ENCODE measurements around the gene ZEB2. TPM values are rescaled to one million over a fixed set of nuclear protein-coding genes. Genes with fewer than 3 reads are reported as not detected.

Gene ZEB2
- total and polyA plus RNA-seq, 2 donors from 2014 or later, result 8.3 to 136 TPM

DNA sequence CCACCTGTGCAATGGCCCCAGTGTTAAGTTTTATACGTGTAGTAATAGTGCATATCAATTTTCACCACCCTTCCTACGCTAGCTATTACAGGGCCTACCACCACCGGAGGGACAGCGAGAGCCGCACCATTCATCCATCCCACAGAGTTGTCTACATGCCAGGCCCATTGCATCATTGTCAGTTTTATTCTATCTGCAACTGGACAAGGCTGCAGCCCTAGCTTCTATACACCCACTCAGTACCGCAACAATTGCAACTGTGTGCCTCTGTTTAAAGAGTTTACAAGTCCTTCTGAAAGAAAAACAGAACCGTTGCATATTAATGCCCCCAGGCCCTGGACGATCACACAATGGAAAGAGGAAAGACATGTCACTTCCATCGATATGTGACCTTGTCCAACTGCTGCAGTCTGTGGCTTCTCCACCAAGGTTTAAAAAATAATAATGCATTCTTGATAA is 58.6 kb downstream of the ZEB2 start:
- H3K9ac ChIP-seq (ENCODE audit: low read length in 3 of 3), result no peak overlapping the region
- no peaks in the 10 kb centered on the region for H3K27me3 ChIP-seq (ENCODE audit: control insufficient read depth, insufficient read depth, low read length)
- no peak overlapping the region for H3K4me3 ChIP-seq (ENCODE audit: low read length in 3 of 3)
- no peaks in the 10 kb centered on the region for H3K36me3 ChIP-seq (ENCODE audit: control insufficient read depth in 2 of 3, insufficient read depth in 3 of 3, low read length in 3 of 3)
- no peak for FAIRE-seq
- TF ChIP-seq CTCF (IDR thresholded peaks at IDR 0.05; ENCODE audit: borderline replicate concordance, extremely low read depth, insufficient read depth), result no peak
- no peaks in the 10 kb centered on the region for H3K9me3 ChIP-seq (ENCODE audit: control insufficient read depth in 2 of 3, insufficient read depth in 1 of 3, low read length in 3 of 3)
- peak in 4 of 5 donors; percentile 50 to 73 (median 62) for DNase-seq
- intact Hi-C loops (cut with DNase I), result no loop called here
- H3K27ac ChIP-seq (ENCODE audit: low read depth in 2 of 2, low read length in 2 of 2), result no peak overlapping the region
- peaks cover 0 to 4% (median 3%) of the 10 kb centered on the region in 3 donors for H3K4me1 ChIP-seq (ENCODE audit: control insufficient read depth in 2 of 3, insufficient read depth in 2 of 3, low read depth in 1 of 3, low read length in 3 of 3)

DNA sequence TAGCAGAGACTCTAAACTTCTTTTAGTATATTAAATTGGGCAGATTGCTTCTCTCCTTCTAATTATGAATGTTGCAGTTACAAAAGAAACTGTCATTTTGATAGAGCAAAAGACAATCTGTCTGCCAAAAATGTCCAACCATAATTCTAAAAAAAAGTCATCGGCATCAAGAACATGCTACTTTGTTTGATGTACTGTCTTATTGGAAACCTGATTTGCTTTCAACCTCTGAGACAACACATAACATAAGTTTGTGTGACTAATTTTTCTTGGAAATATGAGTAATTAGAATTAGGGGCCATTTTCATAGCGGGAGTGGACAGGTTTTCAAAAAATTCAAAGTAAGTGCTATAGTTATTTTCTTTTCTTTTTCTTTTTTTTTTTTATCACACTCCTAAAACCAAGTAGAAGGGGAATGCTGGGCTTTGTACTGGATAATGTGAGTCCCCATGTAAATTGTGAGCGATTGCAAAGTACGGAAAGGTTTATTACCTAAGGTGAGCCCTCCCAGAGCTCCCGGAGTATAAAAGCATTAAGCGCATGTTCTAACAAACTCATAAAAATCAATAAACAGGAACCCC is 59.1 kb downstream of the ZEB2 start:
- Histone ChIP-seq H3K36me3 (ENCODE audit: control insufficient read depth in 2 of 3, insufficient read depth in 3 of 3, low read length in 3 of 3) (no peaks in the 10 kb centered on the region), H3K27me3 (ENCODE audit: control insufficient read depth, insufficient read depth, low read length) (no peaks in the 10 kb centered on the region), H3K9me3 (ENCODE audit: control insufficient read depth in 2 of 3, insufficient read depth in 1 of 3, low read length in 3 of 3) (no peaks in the 10 kb centered on the region), H3K4me1 (ENCODE audit: control insufficient read depth in 2 of 3, insufficient read depth in 2 of 3, low read depth in 1 of 3, low read length in 3 of 3) (peaks cover 0 to 4% (median 3%) of the 10 kb centered on the region in 3 donors), H3K27ac (ENCODE audit: low read depth in 2 of 2, low read length in 2 of 2) (no peak overlapping the region), H3K9ac (ENCODE audit: low read length in 3 of 3) (no peak overlapping the region), H3K4me3 (ENCODE audit: low read length in 3 of 3) (no peak overlapping the region)
- no peak for FAIRE-seq
- DNase-seq, result no peak
- intact Hi-C loops (cut with DNase I), result no loop called here
- no peak for TF ChIP-seq CTCF (IDR thresholded peaks at IDR 0.05; ENCODE audit: borderline replicate concordance, extremely low read depth, insufficient read depth)

DNA sequence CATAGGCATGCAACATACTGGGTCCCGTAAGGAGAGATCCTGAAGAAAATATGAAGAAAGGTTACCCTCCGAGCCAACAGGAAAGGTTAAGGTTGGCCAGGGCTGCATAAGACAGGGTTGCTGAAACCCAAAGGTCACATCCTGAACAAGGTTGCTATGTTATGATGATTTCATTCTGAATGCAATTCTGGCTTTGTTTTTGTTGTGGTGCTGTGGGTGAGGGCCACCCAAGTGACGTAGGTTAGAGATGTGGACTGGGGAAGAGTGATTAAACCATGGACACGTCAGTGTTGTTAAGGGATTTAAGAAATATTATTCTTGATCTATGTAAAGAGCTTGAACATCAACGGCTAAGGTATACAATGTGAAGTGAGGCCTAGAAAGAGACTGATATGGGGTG is 60.0 kb downstream of the ZEB2 start:
- H3K36me3 ChIP-seq (ENCODE audit: control insufficient read depth in 2 of 3, insufficient read depth in 3 of 3, low read length in 3 of 3), result no peaks in the 10 kb centered on the region
- H3K4me1 ChIP-seq (ENCODE audit: control insufficient read depth in 2 of 3, insufficient read depth in 2 of 3, low read depth in 1 of 3, low read length in 3 of 3), result peaks cover 0 to 5% (median 5%) of the 10 kb centered on the region in 3 donors
- H3K27me3 ChIP-seq (ENCODE audit: control insufficient read depth, insufficient read depth, low read length), result no peaks in the 10 kb centered on the region
- intact Hi-C loops (cut with DNase I), result no loop called here
- H3K9ac ChIP-seq (ENCODE audit: low read length in 3 of 3), result no peak overlapping the region
- peak overlapping the region in 1 of 2 donors; percentile 30 for H3K27ac ChIP-seq (ENCODE audit: low read depth in 2 of 2, low read length in 2 of 2)
- no peak for TF ChIP-seq CTCF (IDR thresholded peaks at IDR 0.05; ENCODE audit: borderline replicate concordance, extremely low read depth, insufficient read depth)
- no peak for FAIRE-seq
- no peak overlapping the region for H3K4me3 ChIP-seq (ENCODE audit: low read length in 3 of 3)
- DNase-seq, result no peak
- H3K9me3 ChIP-seq (ENCODE audit: control insufficient read depth in 2 of 3, insufficient read depth in 1 of 3, low read length in 3 of 3), result no peaks in the 10 kb centered on the region

DNA sequence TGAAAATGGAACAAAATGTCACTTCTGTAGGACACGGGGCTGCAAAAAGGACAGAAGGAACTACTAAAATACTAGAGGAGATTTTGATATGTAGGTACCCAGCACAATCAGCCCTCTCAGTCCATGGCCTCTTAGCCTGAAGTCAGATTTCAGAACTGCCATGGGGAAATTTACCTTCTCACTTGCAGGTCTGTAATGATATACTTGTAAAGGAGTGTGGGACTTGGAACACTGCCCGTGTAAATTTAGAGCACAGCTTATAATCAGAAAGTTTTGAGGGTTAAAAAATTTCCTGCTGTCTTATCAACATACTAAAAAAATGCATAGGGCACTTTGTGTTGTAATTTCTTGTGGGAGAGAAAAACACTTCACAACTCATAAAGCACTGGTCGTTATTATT is 60.6 kb downstream of the ZEB2 start:
- no peak for TF ChIP-seq CTCF (IDR thresholded peaks at IDR 0.05; ENCODE audit: borderline replicate concordance, extremely low read depth, insufficient read depth)
- FAIRE-seq (no peak), DNase-seq (no peak)
- Histone ChIP-seq H3K27me3 (ENCODE audit: control insufficient read depth, insufficient read depth, low read length) (no peaks in the 10 kb centered on the region), H3K4me3 (ENCODE audit: low read length in 3 of 3) (no peak overlapping the region), H3K9me3 (ENCODE audit: control insufficient read depth in 2 of 3, insufficient read depth in 1 of 3, low read length in 3 of 3) (no peaks in the 10 kb centered on the region), H3K4me1 (ENCODE audit: control insufficient read depth in 2 of 3, insufficient read depth in 2 of 3, low read depth in 1 of 3, low read length in 3 of 3) (peaks cover 0 to 9% (median 8%) of the 10 kb centered on the region in 3 donors), H3K36me3 (ENCODE audit: control insufficient read depth in 2 of 3, insufficient read depth in 3 of 3, low read length in 3 of 3) (no peaks in the 10 kb centered on the region), H3K27ac (ENCODE audit: low read depth in 2 of 2, low read length in 2 of 2) (no peak overlapping the region), H3K9ac (ENCODE audit: low read length in 3 of 3) (no peak overlapping the region)
- intact Hi-C loops (cut with DNase I), result no loop called here

All from kidney (tissue), 14 donors.